Thoracic aorta (tissue), 2 donors: ENCODE measurements around the gene AMER3. TPM values are rescaled to one million over a fixed set of nuclear protein-coding genes. Genes with fewer than 3 reads are reported as not detected.
"Not testable (repeated sequence)": the region's sequence is repeated elsewhere in the genome, so short reads cannot be mapped to it uniquely, and the experiment has no call there.

Experiments
- ATAC-seq: fragments of 150-250 bp; one replicate; pipeline ENCODE4 v1.8.0; 2017; ENCODE audit warnings: low read depth; ENCODE audit not compliant: insufficient number of reproducible peaks, low FRiP score
- DNase-seq: peaks from one replicate; pipeline ENCODE4 v3.0.0-alpha.2; 2020; ENCODE audit warnings: low spot score
- H3K27ac ChIP-seq, 2 donors: fragments of 200-600 bp; sonication (generic); 1 replicate in 1 of 2; 2 replicates in 1 of 2; pipeline ENCODE4 v1.5.1; 2016; ENCODE audit warnings: mild to moderate bottlenecking in 2 of 2, moderate library complexity in 2 of 2
- H3K27me3 ChIP-seq: fragments of 200-600 bp; sonication (generic); replicated peaks from 2 replicates; pipeline ENCODE4 v1.6.0; 2016; ENCODE audit warnings: mild to moderate bottlenecking; ENCODE audit not compliant: insufficient read depth
- H3K36me3 ChIP-seq: fragments of 200-600 bp; sonication (generic); one replicate; pipeline ENCODE4 v1.5.1; 2016
- H3K4me1 ChIP-seq, 2 donors: fragments of 200-600 bp; sonication (generic); 1 replicate in 1 of 2; 2 replicates in 1 of 2; pipeline versions ENCODE4 v1.5.1 to v1.6.0; 2016; ENCODE audit warnings: low read depth in 2 of 2, mild to moderate bottlenecking in 1 of 2; ENCODE audit not compliant: control insufficient read depth in 1 of 2
- H3K4me3 ChIP-seq: fragments of 200-600 bp; sonication (generic); 2 replicates; pipeline ENCODE4 v1.5.1; 2016; ENCODE audit warnings: mild to moderate bottlenecking
- H3K9me3 ChIP-seq: fragments of 200-600 bp; sonication (generic); 2 replicates; pipeline ENCODE4 v1.5.1; 2016
- CTCF ChIP-seq: fragments of 200-600 bp; sonication (generic); IDR thresholded peaks from one replicate; pipeline ENCODE4 v1.5.1; 2019; ENCODE audit warnings: antibody characterized with exemption
- total RNA-seq, 2 donors: library from RNA; depleted of rRNA; stranded (reverse); fragments of >200 nt; gene quantifications; one replicate each; pipeline versions ENCODE4 v1.1.0 to v1.2.3, GENCODE V29; 2016

AMER3 gene
- total RNA-seq, 2 donors from 2014 or later, result not detected

DNA sequence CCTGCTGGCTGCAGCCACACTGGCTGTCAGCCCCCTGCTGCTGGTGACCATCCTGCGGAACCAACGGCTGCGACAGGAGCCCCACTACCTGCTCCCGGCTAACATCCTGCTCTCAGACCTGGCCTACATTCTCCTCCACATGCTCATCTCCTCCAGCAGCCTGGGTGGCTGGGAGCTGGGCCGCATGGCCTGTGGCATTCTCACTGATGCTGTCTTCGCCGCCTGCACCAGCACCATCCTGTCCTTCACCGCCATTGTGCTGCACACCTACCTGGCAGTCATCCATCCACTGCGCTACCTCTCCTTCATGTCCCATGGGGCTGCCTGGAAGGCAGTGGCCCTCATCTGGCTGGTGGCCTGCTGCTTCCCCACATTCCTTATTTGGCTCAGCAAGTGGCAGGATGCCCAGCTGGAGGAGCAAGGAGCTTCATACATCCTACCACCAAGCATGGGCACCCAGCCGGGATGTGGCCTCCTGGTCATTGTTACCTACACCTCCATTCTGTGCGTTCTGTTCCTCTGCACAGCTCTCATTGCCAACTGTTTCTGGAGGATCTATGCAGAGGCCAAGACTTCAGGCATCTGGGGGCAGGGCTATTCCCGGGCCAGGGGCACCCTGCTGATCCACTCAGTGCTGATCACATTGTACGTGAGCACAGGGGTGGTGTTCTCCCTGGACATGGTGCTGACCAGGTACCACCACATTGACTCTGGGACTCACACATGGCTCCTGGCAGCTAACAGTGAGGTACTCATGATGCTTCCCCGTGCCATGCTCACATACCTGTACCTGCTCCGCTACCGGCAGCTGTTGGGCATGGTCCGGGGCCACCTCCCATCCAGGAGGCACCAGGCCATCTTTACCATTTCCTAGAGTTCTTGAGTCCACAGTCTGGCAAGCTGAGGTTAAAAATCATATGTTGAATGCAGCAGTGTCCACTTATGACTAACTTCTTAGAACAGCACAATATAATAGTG is 25.7 kb upstream of the AMER3 start:
- no peak overlapping the region for H3K27ac ChIP-seq
- ATAC-seq, result no peak
- no peak overlapping the region for H3K4me3 ChIP-seq
- peaks cover 7 to 20% of the 10 kb centered on the region in 2 donors for H3K4me1 ChIP-seq
- H3K27me3 ChIP-seq, result no peaks in the 10 kb centered on the region
- no peaks in the 10 kb centered on the region for H3K9me3 ChIP-seq
- no peak for DNase-seq
- H3K36me3 ChIP-seq, result no peaks in the 10 kb centered on the region
- no peak for TF ChIP-seq CTCF

GRCh38 chr2:130732257-130732656 is 23.1 kb upstream of the AMER3 start:
- not testable (repeated sequence) for H3K27ac ChIP-seq, H3K36me3 ChIP-seq, ATAC-seq, H3K4me3 ChIP-seq, H3K27me3 ChIP-seq, H3K4me1 ChIP-seq, H3K9me3 ChIP-seq, DNase-seq

- no peaks in the 10 kb centered on the region for H3K36me3 ChIP-seq
- no peaks in the 10 kb centered on the region for H3K27me3 ChIP-seq
Measured at GRCh38 chr2:130735200-130735599, 20.1 kb upstream of the AMER3 start.

DNA sequence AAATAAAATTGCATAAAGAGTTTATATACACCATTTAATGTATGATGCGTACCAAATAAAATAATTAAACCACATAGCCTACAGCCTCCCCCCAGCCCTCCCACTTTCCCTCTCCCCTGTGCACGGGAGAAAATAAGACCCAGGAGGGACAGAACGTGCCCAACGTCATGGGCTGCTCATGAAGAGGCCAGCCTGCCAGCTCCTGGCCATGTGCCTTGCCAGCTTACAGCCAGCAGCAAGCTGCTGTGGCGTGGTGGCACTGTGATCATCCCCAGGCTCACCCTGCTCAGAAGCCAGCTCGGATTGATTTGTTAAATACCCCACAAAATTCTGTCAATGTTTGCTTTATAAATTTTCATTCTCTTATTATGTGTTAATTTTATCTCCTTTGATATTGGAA is 18.9 kb upstream of the AMER3 start:
- H3K4me3 ChIP-seq, result no peak overlapping the region
- no peak for ATAC-seq
- no peak overlapping the region for H3K27ac ChIP-seq
- no peaks in the 10 kb centered on the region for H3K36me3 ChIP-seq
- no peaks in the 10 kb centered on the region for H3K9me3 ChIP-seq
- no peak for TF ChIP-seq CTCF
- no peak for DNase-seq
- H3K4me1 ChIP-seq, result no peaks in the 10 kb centered on the region
- no peaks in the 10 kb centered on the region for H3K27me3 ChIP-seq

More at GRCh38 chr2:130735200-130735599, 20.1 kb upstream of the AMER3 start:
- no peak overlapping the region for H3K4me3 ChIP-seq
- ATAC-seq (no peak), DNase-seq (no peak)
- no peak overlapping the region for H3K27ac ChIP-seq
- H3K4me1 ChIP-seq, result no peaks in the 10 kb centered on the region
- no peak for TF ChIP-seq CTCF
- no peaks in the 10 kb centered on the region for H3K9me3 ChIP-seq

- no peak overlapping the region for H3K27ac ChIP-seq
- ATAC-seq, result no peak
- H3K4me1 ChIP-seq, result no peaks in the 10 kb centered on the region
- H3K27me3 ChIP-seq, result no peaks in the 10 kb centered on the region
- H3K9me3 ChIP-seq, result no peaks in the 10 kb centered on the region
- DNase-seq, result no peak
- TF ChIP-seq CTCF, result no peak
- H3K36me3 ChIP-seq, result no peaks in the 10 kb centered on the region
- H3K4me3 ChIP-seq, result no peak overlapping the region
Measured at GRCh38 chr2:130737592-130737991, 17.7 kb upstream of the AMER3 start.
